NOMO-1 treated with DMSO at 0.1 percent for 48 hours (cell line): ENCODE results near the gene EXD3.
"Not testable (repeated sequence)": the region's sequence is repeated elsewhere in the genome, so short reads cannot be mapped to it uniquely, and the experiment has no call there.

Experiments used
- DNase-seq: peaks from one replicate; lab custom pipeline; 2025; ENCODE audit not compliant: unreplicated experiment; lab: John Stamatoyannopoulos, UW

Gene EXD3

GRCh38 chr9:137348769-137349470 is 74.0 kb downstream of the EXD3 start:
- no peak for DNase-seq

GRCh38 chr9:137347928-137348327 is 75.0 kb downstream of the EXD3 start:
- DNase-seq, result no peak

GRCh38 chr9:137342482-137342881 is 80.5 kb downstream of the EXD3 start:
- no peak for DNase-seq

GRCh38 chr9:137341227-137341626 is 81.7 kb downstream of the EXD3 start:
- DNase-seq, result no peak

- DNase-seq, result not testable (repeated sequence)
Observed at GRCh38 chr9:137339908-137340462, 83.0 kb downstream of the EXD3 start.

GRCh38 chr9:137339045-137339907 is 83.7 kb downstream of the EXD3 start:
- no peak for DNase-seq

- no peak for DNase-seq
Observed at GRCh38 chr9:137336735-137337134, 86.2 kb downstream of the EXD3 start.

- DNase-seq, result no peak
Observed at GRCh38 chr9:137333016-137333671, 89.8 kb downstream of the EXD3 start.

GRCh38 chr9:137331929-137332328 is 91.0 kb downstream of the EXD3 start:
- DNase-seq, result no peak

GRCh38 chr9:137330689-137331088 is 92.3 kb downstream of the EXD3 start:
- DNase-seq, result no peak

GRCh38 chr9:137329590-137329989 is 93.4 kb downstream of the EXD3 start:
- DNase-seq, result not testable (repeated sequence)

- DNase-seq, result not testable (repeated sequence)
Observed at GRCh38 chr9:137327641-137328550, 95.1 kb downstream of the EXD3 start.

- DNase-seq, result no peak
Observed at GRCh38 chr9:137326445-137327065, 96.4 kb downstream of the EXD3 start.

GRCh38 chr9:137325799-137326198 is 97.2 kb downstream of the EXD3 start:
- DNase-seq, result no peak

GRCh38 chr9:137325124-137325523 is 97.8 kb downstream of the EXD3 start:
- no peak for DNase-seq

GRCh38 chr9:137323531-137324331 is 99.2 kb downstream of the EXD3 start:
- no peak for DNase-seq

GRCh38 chr9:137321726-137322361 is 101.1 kb downstream of the EXD3 start:
- no peak for DNase-seq

- DNase-seq, result peak; percentile 62
Observed at GRCh38 chr9:137320555-137321384, 102.2 kb downstream of the EXD3 start.
